HG03025 (cell line): ENCODE measurements around the gene SLC35F6.

Source experiments
- ATAC-seq: cut with Tn5 transposase; IDR thresholded peaks from one replicate; pipeline ENCODE4 v1.9.1; 2021; ENCODE audit warnings: mild to moderate bottlenecking, moderate library complexity; ENCODE audit not compliant: unreplicated experiment, low FRiP score

SLC35F6 gene

GRCh38 chr2:26764078-26764887 is at the start of gene SLC35F6:
Gene SLC35F6, plus strand, starts transcription at chr2:26764284. Its CDS starts 66 bp downstream, at chr2:26764350.
- no peak for ATAC-seq

- no peak for ATAC-seq
Observed at GRCh38 chr2:26715528-26716270, 48.4 kb upstream of the SLC35F6 start.

- ATAC-seq = no peak
Observed at GRCh38 chr2:26716340-26716739, 47.7 kb upstream of the SLC35F6 start.

GRCh38 chr2:26716769-26717168 is 47.3 kb upstream of the SLC35F6 start:
- no peak for ATAC-seq

GRCh38 chr2:26717362-26717761 is 46.7 kb upstream of the SLC35F6 start:
- no peak for ATAC-seq

- ATAC-seq = no peak
Observed at GRCh38 chr2:26718949-26719686, 45.0 kb upstream of the SLC35F6 start.

- ATAC-seq = no peak
Observed at GRCh38 chr2:26720322-26721114, 43.6 kb upstream of the SLC35F6 start.

GRCh38 chr2:26721115-26722032 is 42.7 kb upstream of the SLC35F6 start:
- ATAC-seq = no peak

GRCh38 chr2:26722328-26722727 is 41.8 kb upstream of the SLC35F6 start:
- ATAC-seq = no peak

- no peak for ATAC-seq
Observed at GRCh38 chr2:26722911-26723310, 41.2 kb upstream of the SLC35F6 start.

GRCh38 chr2:26723475-26723874 is 40.6 kb upstream of the SLC35F6 start:
- ATAC-seq = no peak

GRCh38 chr2:26723991-26724750 is 39.9 kb upstream of the SLC35F6 start:
- ATAC-seq = no peak

- no peak for ATAC-seq
Observed at GRCh38 chr2:26724784-26725520, 39.1 kb upstream of the SLC35F6 start.

- ATAC-seq = no peak
Observed at GRCh38 chr2:26725521-26725820, 38.6 kb upstream of the SLC35F6 start.

GRCh38 chr2:26726228-26726627 is 37.9 kb upstream of the SLC35F6 start:
- ATAC-seq = no peak

GRCh38 chr2:26727641-26728561 is 36.2 kb upstream of the SLC35F6 start:
- no peak for ATAC-seq

- no peak for ATAC-seq
Observed at GRCh38 chr2:26729311-26729710, 34.8 kb upstream of the SLC35F6 start.
